GM12878 (cell line): ENCODE measurements around the gene AGRP. TPM values are rescaled to one million over a fixed set of nuclear protein-coding genes. Genes with fewer than 3 reads are reported as not detected.

Experiments used
- ATAC-seq: fragments of 200-7000 bp; cut with Tn5 transposase; 3 replicates; pipeline ENCODE4 v1.9.1; 2020; ENCODE audit warnings: mild to moderate bottlenecking, moderate library complexity
- BruUV-seq: library from RNA; stranded (reverse); fragments of 400-500 nt; replicated peaks from 2 replicates; lab custom pipeline; 2021; lab: Mats Ljungman, UMichigan
- CTCF ChIA-PET: fragments of 300-600 bp; sonication (Branson Sonifier 250); formaldehyde crosslinking; extraction: SDS; loops from one replicate; lab custom pipeline; 2021; ENCODE audit warnings: inconsistent platforms; lab: Yijun Ruan, JAX
- POLR2A ChIA-PET: fragments of 350-600 bp; formaldehyde crosslinking; extraction: SDS; loops from one replicate; lab custom pipeline; 2021; ENCODE audit warnings: inconsistent platforms; lab: Charles Lee
- RAD21 ChIA-PET: fragments of 300-600 bp; sonication (Branson Sonifier 250); formaldehyde crosslinking; loops from one replicate; lab custom pipeline; 2023; ENCODE audit warnings: antibody characterized with exemption; ENCODE audit not compliant: unreplicated experiment; lab: Charles Lee
- SMC1A ChIA-PET: fragments of 300-600 bp; sonication (Branson Sonifier 250); formaldehyde crosslinking; loops from one replicate; lab custom pipeline; 2023; ENCODE audit not compliant: unreplicated experiment, uncharacterized antibody; lab: Charles Lee
- DNase-seq: peaks from one replicate; pipeline ENCODE4 v3.0.0-alpha.2; 2011; ENCODE audit warnings: low read depth, low spot score
- FAIRE-seq: peaks from 3 replicates; lab custom pipeline; 2011; peaks lifted over from hg19 to GRCh38; lab: Jason Lieb, UNC
- H2AFZ ChIP-seq: 2 replicates; pipeline ENCODE4 v1.6.0; 2011; ENCODE audit warnings: low read depth, low read length, control low read depth; ENCODE audit not compliant: control insufficient read depth
- H3K27ac ChIP-seq: 2 replicates; pipeline ENCODE4 v1.5.1; 2011; ENCODE audit warnings: control low read depth; ENCODE audit not compliant: control insufficient read depth, insufficient read depth
- H3K27me3 ChIP-seq, 2 experiments: replicated peaks in 1 of 2; 2 replicates each; pipeline versions ENCODE4 v1.6.0 to v1.6.1; 2011; ENCODE audit warnings: low read length in 1 of 2; ENCODE audit not compliant: control insufficient read depth in 2 of 2, insufficient read depth in 2 of 2
- H3K36me3 ChIP-seq, 2 experiments: 2 replicates each; pipeline ENCODE4 v1.5.1; 2011; ENCODE audit warnings: low read length in 1 of 2; ENCODE audit not compliant: control insufficient read depth in 2 of 2, insufficient read depth in 2 of 2
- H3K4me1 ChIP-seq: 2 replicates; pipeline ENCODE4 v1.6.1; 2011; ENCODE audit warnings: mild to moderate bottlenecking, low read length, moderate library complexity, mixed read lengths; ENCODE audit not compliant: control insufficient read depth, insufficient read depth
- H3K4me2 ChIP-seq: 2 replicates; pipeline ENCODE4 v1.6.0; 2011; ENCODE audit warnings: control low read depth; ENCODE audit not compliant: control insufficient read depth, insufficient read depth
- H3K4me3 ChIP-seq: fragments of 200-600 bp; sonication (generic); 2 replicates; pipeline ENCODE4 v1.5.1; 2016
- H3K79me2 ChIP-seq: 2 replicates; pipeline ENCODE4 v1.6.0; 2011; ENCODE audit warnings: low read length; ENCODE audit not compliant: control insufficient read depth, insufficient read depth
- H3K9ac ChIP-seq: 2 replicates; pipeline ENCODE4 v1.8.0; 2011; ENCODE audit warnings: low read length, control low read depth, mixed read lengths; ENCODE audit not compliant: control insufficient read depth, insufficient read depth
- H3K9me3 ChIP-seq: replicated peaks from 3 replicates; pipeline ENCODE4 v1.5.1; 2011; ENCODE audit warnings: mild to moderate bottlenecking, low read length; ENCODE audit not compliant: control insufficient read depth, insufficient read depth
- H4K20me1 ChIP-seq: 2 replicates; pipeline ENCODE4 v1.6.0; 2011; ENCODE audit not compliant: control insufficient read depth, insufficient read depth
- BMI1 ChIP-seq: fragments of 450-650 bp; IDR thresholded peaks from 2 replicates; pipeline ENCODE4 v1.6.1; 2016; ENCODE audit warnings: mild to moderate bottlenecking, moderate library complexity, borderline replicate concordance
- CEBPZ ChIP-seq: fragments of 150-350 bp; IDR thresholded peaks from 2 replicates; pipeline ENCODE4 v1.6.1; 2016; ENCODE audit warnings: low read depth, low read length
- DPF2 ChIP-seq: fragments of 450-650 bp; IDR thresholded peaks from 2 replicates; pipeline ENCODE4 v1.6.1; 2017; ENCODE audit warnings: mild to moderate bottlenecking
- HDAC2 ChIP-seq: fragments of 200-600 bp; sonication (generic); IDR thresholded peaks from 2 replicates; pipeline ENCODE4 v1.6.1; 2017
- NFXL1 ChIP-seq: fragments of 450-650 bp; IDR thresholded peaks from 2 replicates; pipeline ENCODE4 v1.6.1; 2017; ENCODE audit warnings: antibody characterized with exemption, mild to moderate bottlenecking, borderline replicate concordance
- PRDM15 ChIP-seq: fragments of 450-650 bp; formaldehyde crosslinking; IDR thresholded peaks from 2 replicates; pipeline ENCODE4 v1.4.0; 2020; ENCODE audit warnings: mild to moderate bottlenecking, moderate library complexity
- WRNIP1 ChIP-seq: IDR thresholded peaks from 2 replicates; pipeline ENCODE4 v1.6.1; 2011; ENCODE audit warnings: low read depth, low read length, improper control_type of control experiment, borderline replicate concordance
- ZNF217 ChIP-seq: fragments of 450-650 bp; IDR thresholded peaks from 2 replicates; pipeline ENCODE4 v1.6.1; 2017; ENCODE audit warnings: antibody characterized with exemption, mild to moderate bottlenecking
- WGBS: methylation state at CpG from one replicate; pipeline ENCODE4 v1.1.6; 2016; ENCODE audit warnings: low lambda C conversion rate; ENCODE audit not compliant: insufficient replicate concordance, insufficient coverage; ENCODE audit errors: missing lambda C conversion rate; 5-methylcytosine and 5-hydroxymethylcytosine counted together
- in situ Hi-C: fragments of 300-500 bp; cut with MboI; formaldehyde crosslinking; loops from 9 replicates; pipeline ENCODE4 v1.14.3; 2018; ENCODE audit warnings: mixed read lengths
- intact Hi-C: fragments of 100-400 bp; cut with micrococcal nuclease; formaldehyde crosslinking; loops from one replicate; pipeline ENCODE4 v1.14.2; 2022; ENCODE audit not compliant: unreplicated experiment
- polyA plus RNA-seq, 11 experiments: library from polyadenylated mRNA; depleted of rRNA in 4 of 11; unstranded in 6 of 11; stranded (reverse) in 5 of 11; fragments of >200 nt; fragmentation: Nextera tagmentation in 4 of 11; fragmentation: Illumina TruSeq in 1 of 11; extraction: Ambion mirVana in 4 of 11; extraction: Trizol in 1 of 11; gene quantifications; 1 replicate in 1 of 11; 2 replicates in 10 of 11; pipeline versions ENCODE4 v1.2.1 to v1.2.3, GENCODE V29; 2011 to 2016; ENCODE audit warnings: inconsistent platforms in 2 of 11, missing spikeins in 2 of 11, low read depth in 1 of 11
- total RNA-seq, 4 experiments: library from RNA; depleted of rRNA in 3 of 4; stranded (reverse); fragments of >200 nt in 3 of 4; fragmentation: Illumina TruSeq in 1 of 4; extraction: Trizol in 1 of 4; gene quantifications; 2 replicates each; pipeline versions ENCODE4 v1.2.1 to v1.2.3, GENCODE V29; 2013 to 2021

Gene AGRP
- total and polyA plus RNA-seq, 10 of the 15 experiments (the other 5 are each of a cell fraction or from before 2014, with no cell fraction given) = 0.16 to 0.75 (median 0.53) TPM; not detected in 6

- TF ChIP-seq CEBPZ = no peak
- TF ChIP-seq DPF2 = no peak
Measured at GRCh38 chr16:67459861-67460150, 23.5 kb downstream of the AGRP start (continued).

DNA sequence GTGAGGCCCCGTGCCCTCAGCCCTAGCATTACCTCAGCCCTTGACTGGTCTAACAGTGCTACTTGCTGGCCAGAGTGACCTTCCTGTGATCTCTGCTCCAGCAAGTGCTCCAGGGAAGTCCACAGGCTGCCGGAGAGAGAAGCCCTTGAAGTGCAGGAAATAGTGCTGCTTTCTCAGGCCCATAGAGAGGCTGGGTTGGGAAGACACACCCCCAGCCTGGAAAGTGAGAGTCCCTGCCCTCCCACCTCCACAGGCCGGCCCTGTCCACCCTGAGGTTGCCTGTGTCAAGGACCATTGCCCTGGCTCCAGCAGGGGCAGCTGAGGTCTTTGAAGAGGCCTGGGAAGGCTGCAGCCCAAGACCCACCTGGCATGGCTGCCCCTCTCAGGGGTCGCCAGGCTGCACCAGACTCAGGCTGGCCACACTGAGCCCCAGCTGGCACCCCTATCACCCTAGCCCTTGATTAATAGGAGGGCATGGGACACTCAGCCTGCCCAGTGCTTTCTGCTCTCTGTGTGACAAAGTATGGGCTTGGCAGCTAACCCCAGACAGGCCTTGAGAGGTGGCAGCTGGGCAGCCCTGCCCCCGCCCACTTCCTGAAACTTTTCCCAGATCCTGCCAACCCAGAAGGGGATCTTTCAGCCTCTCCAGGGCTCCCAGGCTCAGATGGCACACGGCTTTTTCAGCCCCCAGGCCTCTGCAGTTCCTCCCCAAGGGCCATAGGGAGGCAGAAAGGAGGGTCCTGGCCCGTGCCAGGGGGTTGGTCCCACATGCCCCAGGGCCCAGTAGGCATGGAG is 24.1 kb downstream of the AGRP start:
- ChIA-PET CTCF (interaction anchor here (1.3 kb wide), 1 partner anchor 12 kb away, joined by 4 read pairs; no protein-coding TSS in a partner anchor), POLR2A (no interaction called here), RAD21 (no interaction called here), SMC1A (interaction anchor here (1.2 kb wide), 1 partner anchor 31 kb away, joined by 3 read pairs; no protein-coding TSS in a partner anchor)
- BruUV-seq = no TSS peak
- FAIRE-seq (no peak), ATAC-seq (no peak), DNase-seq (no peak)
- peaks cover 3% of the 10 kb centered on the region for H3K79me2 ChIP-seq
- no peak overlapping the region for H3K27ac ChIP-seq
- H3K27me3 ChIP-seq = no peaks in the 10 kb centered on the region
- in situ Hi-C loops = no loop called here
- no peaks in the 10 kb centered on the region for H3K9me3 ChIP-seq
- no peak overlapping the region for H3K9ac ChIP-seq
- H3K4me1 ChIP-seq = no peaks in the 10 kb centered on the region
- WGBS = 88% methylated on average over 7 of the region's 7 CpGs
- intact Hi-C loops = no loop called here
- H3K4me3 ChIP-seq = no peak overlapping the region
- H3K36me3 ChIP-seq = peaks cover 4 to 7% of the 10 kb centered on the region in 2 experiments; a peak in 3 of 4 replicates
- H4K20me1 ChIP-seq = peaks cover 13% of the 10 kb centered on the region
- no peak for TF ChIP-seq ZNF217
- no peak for TF ChIP-seq NFXL1
- TF ChIP-seq BMI1 = no peak
- no peak for TF ChIP-seq HDAC2
- no peak for TF ChIP-seq WRNIP1
- no peak for TF ChIP-seq PRDM15 (CRISPR knock-in tag)
- H3K4me2 ChIP-seq = no peak overlapping the region
- no peak overlapping the region for H2AFZ ChIP-seq
